ENCODE results near the gene TSSK1B. TPM values are rescaled to one million over a fixed set of nuclear protein-coding genes. Genes with fewer than 3 reads are reported as not detected.

Gene TSSK1B
- total and polyA plus RNA-seq, 2 of the 8 experiments (the other 6 are each of a cell fraction or from before 2014, with no cell fraction given) = 0.05 TPM; not detected in 1

DNA sequence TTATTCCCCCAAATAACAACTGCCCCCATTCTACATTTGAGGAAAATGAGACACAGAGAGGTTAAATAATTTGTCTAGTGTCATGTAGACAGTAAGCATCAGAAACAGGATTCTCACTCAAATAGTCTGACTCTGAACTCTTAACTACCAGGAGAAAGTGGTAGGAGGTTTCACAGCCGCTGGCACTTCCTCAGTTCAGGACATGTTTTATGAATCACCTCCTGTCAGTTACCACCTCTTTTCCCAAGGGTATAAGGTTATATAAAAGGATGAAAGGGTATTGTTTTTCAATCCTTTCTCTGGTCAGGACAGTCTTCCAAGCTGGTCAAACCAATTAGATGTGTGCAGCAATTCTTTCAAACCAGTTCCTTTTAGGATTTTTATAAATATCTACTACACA is 52.1 kb downstream of the TSSK1B start (continued):
- TF ChIP-seq, protein P1, sequence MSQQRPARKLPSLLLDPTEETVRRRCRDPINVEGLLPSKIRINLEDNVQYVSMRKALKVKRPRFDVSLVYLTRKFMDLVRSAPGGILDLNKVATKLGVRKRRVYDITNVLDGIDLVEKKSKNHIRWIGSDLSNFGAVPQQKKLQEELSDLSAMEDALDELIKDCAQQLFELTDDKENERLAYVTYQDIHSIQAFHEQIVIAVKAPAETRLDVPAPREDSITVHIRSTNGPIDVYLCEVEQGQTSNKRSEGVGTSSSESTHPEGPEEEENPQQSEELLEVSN (IDR thresholded peaks at IDR 0.05) = no peak
- TF ChIP-seq CTCF (IDR thresholded peaks at IDR 0.05; ENCODE audit: control extremely low read depth in 1 of 3, insufficient read depth in 1 of 3, low read depth in 1 of 3, low read length in 3 of 3) (no peak), SIN3A (conservative IDR thresholded peaks at IDR 0.05 in 1 of 2, IDR thresholded peaks at IDR 0.05 in 1 of 2; ENCODE audit: low read depth in 1 of 2, low read length in 2 of 2) (no peak), YY1 (IDR thresholded peaks at IDR 0.05; ENCODE audit: low read depth, low read length) (no peak), KDM4A (IDR thresholded peaks at IDR 0.05; ENCODE audit: low read depth, low read length, severe bottlenecking) (no peak), CEBPB (IDR thresholded peaks at IDR 0.05; ENCODE audit: low read depth, low read length) (no peak)

Other genes with a start within 250 kb of the TSSK1B start
- 17.8 and 18.3 TPM in 2 replicates for gene MCC, start 53.5 kb upstream of the TSSK1B start, total RNA-seq (2021; fragmentation: NEBNext Ultra II Directional; extraction: Animal tissue kit (Norgen Biotek cat#: 25700))
- gene MCC, start 53.5 kb upstream of the TSSK1B start, polyA plus RNA-seq (2011; rRNA removed) = 2.6 and 2.8 TPM in 2 replicates
- 19.2 and 20.1 TPM in 2 replicates for gene YTHDC2, start 78.7 kb upstream of the TSSK1B start, total RNA-seq (2021; fragmentation: NEBNext Ultra II Directional; extraction: Animal tissue kit (Norgen Biotek cat#: 25700))
- gene YTHDC2, start 78.7 kb upstream of the TSSK1B start, polyA plus RNA-seq (2011; rRNA removed) = 2.6 and 4.3 TPM in 2 replicates